HL-60 (cell line): ENCODE results near the gene TXNDC8.

Experiments used
- DNase-seq, 2 experiments: peaks; one replicate each; pipeline ENCODE4 v3.0.0-alpha.2; 2010 to 2020; ENCODE audit warnings: low read depth in 1 of 2, low spot score in 1 of 2
- H3K27ac ChIP-seq: fragments of 250-450 bp; sonication (Bioruptor Pico); replicated peaks from 2 replicates; pipeline ENCODE4 v1.5.1; 2020; ENCODE audit warnings: mild to moderate bottlenecking, moderate library complexity
- H3K27me3 ChIP-seq: fragments of 250-450 bp; sonication (Bioruptor Pico); 2 replicates; pipeline ENCODE4 v1.5.1; 2021; ENCODE audit warnings: mild to moderate bottlenecking, moderate library complexity; ENCODE audit not compliant: insufficient read depth, poor library complexity, severe bottlenecking
- H3K4me3 ChIP-seq: replicated peaks from 2 replicates; pipeline ENCODE4 v1.5.1; 2011; ENCODE audit warnings: mild to moderate bottlenecking, control low read depth, low read length; ENCODE audit not compliant: insufficient read depth
- CTCF ChIP-seq: IDR thresholded peaks from one replicate; pipeline ENCODE4 v1.5.1; 2011; ENCODE audit warnings: low read length, control low read depth, inconsistent platforms; ENCODE audit not compliant: insufficient read depth
- GABPA ChIP-seq: IDR thresholded peaks from 2 replicates; pipeline ENCODE4 v1.6.1; 2012; ENCODE audit warnings: low read depth
- POLR2AphosphoS5 ChIP-seq: IDR thresholded peaks from 2 replicates; pipeline ENCODE4 v1.6.1; 2012; ENCODE audit warnings: low read depth
- REST ChIP-seq: IDR thresholded peaks from 2 replicates; pipeline ENCODE4 v1.6.1; 2012; ENCODE audit warnings: low read depth; ENCODE audit not compliant: insufficient replicate concordance
- SPI1 ChIP-seq: IDR thresholded peaks from 2 replicates; pipeline ENCODE4 v1.6.1; 2012; ENCODE audit warnings: low read depth, mild to moderate bottlenecking, borderline replicate concordance
- long read RNA-seq: library from polyadenylated mRNA; unstranded; transcript quantifications from one replicate; pipeline ENCODE4 v2.0.0, GENCODE V29; 2020

Gene TXNDC8
- long read RNA-seq, result 0 reads

DNA sequence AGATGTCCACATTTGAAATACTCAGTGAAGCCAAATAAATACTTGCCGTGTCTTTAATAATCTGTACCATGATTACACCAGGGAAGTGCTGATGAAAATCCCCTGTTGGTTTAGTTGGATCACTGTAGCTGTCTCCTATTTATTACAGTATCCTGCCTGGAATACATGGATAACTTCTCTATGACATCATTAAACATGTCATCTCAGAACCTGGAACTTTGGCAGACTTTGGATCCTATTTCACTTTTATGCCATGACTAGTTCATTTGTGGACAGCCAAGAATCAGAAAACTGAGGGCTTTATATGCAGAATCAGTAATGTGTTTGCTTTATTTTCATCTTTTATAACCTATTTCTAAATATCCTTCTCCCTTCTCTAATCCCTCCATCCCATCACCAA is at the start of gene TXNDC8:
Gene TXNDC8, minus strand, starts transcription at position 137 of the 400 bp plus-strand sequence.
- TF ChIP-seq CTCF, result no peak
- no peak for TF ChIP-seq SPI1
- no peak for TF ChIP-seq GABPA
- TF ChIP-seq REST, result no peak
- DNase-seq, result no peak

DNA sequence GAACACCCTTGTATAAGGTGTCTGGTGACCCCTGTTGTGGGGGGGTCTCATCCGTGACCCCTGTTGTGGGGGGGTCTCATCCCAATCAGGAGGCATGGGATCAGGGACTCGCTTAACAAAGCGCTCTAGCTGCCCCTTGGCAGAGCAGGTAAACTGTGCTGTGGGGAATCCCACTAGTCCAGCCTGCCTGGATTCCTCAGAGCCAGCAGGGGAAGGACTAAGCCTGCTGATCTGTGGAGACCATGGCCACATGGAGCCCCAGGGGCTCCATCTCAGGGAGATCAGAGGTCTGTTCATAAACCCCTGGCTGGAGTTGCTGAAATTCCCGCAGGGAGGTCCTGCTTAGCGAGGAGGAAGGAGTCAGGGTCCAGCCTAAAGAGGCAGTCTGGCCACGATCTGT is 45.8 kb upstream of the TXNDC8 start:
- DNase-seq, result no peak
- TF ChIP-seq CTCF (no peak), SPI1 (no peak), GABPA (no peak), REST (no peak), POLR2AphosphoS5 (no peak)

More for the DNA sequence above, at the start of gene TXNDC8:
- Histone ChIP-seq H3K4me3 (no peak within 1 kb of the TSS), H3K27me3 (no peaks in the 10 kb centered on the region), H3K27ac (no peak within 1 kb of the TSS)

GRCh38 chr9:110382731-110383130 is 45.1 kb upstream of the TXNDC8 start:
- no peaks in the 10 kb centered on the region for H3K27me3 ChIP-seq
- H3K4me3 ChIP-seq, result no peak overlapping the region
- no peak overlapping the region for H3K27ac ChIP-seq
- DNase-seq, result no peak
- TF ChIP-seq CTCF (no peak), GABPA (no peak), SPI1 (no peak), REST (no peak), POLR2AphosphoS5 (no peak)

More for the DNA sequence above, 45.8 kb upstream of the TXNDC8 start:
- H3K27ac ChIP-seq, result no peak overlapping the region
- H3K27me3 ChIP-seq, result no peaks in the 10 kb centered on the region
- no peak overlapping the region for H3K4me3 ChIP-seq
